COLO668 (cell line): ENCODE measurements around the gene RTP4.

ENCODE experiments used
- DNase-seq: peaks from one replicate; lab custom pipeline; 2025; ENCODE audit not compliant: unreplicated experiment; lab: John Stamatoyannopoulos, UW

The RTP4 gene, protein sequence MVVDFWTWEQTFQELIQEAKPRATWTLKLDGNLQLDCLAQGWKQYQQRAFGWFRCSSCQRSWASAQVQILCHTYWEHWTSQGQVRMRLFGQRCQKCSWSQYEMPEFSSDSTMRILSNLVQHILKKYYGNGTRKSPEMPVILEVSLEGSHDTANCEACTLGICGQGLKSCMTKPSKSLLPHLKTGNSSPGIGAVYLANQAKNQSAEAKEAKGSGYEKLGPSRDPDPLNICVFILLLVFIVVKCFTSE

DNA sequence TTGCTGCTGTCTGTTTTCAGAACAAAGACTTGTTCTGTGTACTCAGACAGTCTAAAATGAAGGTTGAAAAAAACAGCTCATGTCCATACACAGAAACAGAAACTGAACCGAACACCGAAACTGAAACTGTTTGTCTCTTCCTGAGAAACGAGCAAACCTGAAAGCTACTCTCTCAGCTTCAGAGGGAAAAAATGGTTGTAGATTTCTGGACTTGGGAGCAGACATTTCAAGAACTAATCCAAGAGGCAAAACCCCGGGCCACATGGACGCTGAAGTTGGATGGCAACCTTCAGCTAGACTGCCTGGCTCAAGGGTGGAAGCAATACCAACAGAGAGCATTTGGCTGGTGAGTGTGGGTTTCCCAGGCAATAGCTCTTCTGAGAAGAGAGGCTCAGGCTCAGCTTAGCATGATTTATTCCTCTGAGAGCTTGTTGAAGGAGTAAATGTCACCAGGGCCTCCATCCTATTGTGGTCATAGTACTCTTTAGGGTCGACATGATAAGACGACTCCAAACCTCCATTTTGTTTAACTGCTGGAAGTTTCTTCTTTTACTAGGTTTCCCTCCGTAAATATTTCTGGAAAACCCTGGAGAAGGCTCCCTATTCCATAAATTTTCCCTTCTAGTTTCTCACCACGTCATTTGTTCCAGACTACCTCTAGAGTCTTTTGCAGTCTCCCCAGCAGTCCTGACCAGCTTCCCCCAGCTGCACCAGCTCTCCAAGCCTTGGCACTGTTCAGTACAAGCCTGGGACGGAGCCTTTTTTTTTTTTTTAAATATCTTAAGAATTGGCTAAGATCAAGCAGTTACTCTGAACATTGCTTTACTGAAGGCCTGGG is at the start of gene RTP4:
TSS of gene RTP4 (plus strand) at position 135 of the 838 bp plus-strand sequence. CDS start at position 192, 57 bp downstream.
- no peak for DNase-seq

DNA sequence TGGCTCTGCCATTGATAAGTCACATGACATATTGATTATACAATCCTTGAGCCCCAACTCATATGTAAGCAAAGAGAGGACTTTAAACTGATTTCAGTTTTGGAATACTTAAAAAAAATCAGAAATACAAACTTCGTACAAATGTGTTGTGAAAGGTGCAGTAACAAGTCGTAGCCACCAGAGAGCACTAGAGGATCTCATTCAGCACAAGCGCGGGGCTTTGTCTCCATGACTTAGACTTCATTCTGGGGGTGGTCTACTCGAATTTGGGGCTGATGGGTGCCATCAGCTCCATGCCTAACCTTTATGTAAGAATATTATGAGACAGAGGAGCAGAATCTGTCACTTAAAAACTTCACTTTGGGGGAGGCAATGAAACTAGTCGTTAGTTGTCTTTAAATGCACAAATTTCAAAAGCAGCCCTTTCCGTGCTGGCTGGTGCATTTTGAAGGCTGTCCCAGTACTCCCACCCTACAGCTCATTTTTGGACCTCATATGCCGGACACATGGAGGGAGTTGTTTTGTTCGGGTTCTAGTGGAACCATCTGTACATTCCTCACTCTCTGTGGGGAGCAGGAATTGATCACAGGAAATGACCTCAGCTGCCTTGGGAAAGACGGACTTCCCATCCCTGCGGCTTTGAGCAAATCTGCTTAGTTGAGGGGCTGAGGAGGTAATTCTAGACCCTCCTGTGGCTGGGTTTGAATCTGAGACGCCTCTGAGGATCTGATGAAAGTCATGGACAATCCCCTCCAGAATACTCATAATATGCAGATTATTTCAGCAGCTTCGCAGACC is 49.2 kb upstream of the RTP4 start:
- peak; percentile 13 for DNase-seq

DNA sequence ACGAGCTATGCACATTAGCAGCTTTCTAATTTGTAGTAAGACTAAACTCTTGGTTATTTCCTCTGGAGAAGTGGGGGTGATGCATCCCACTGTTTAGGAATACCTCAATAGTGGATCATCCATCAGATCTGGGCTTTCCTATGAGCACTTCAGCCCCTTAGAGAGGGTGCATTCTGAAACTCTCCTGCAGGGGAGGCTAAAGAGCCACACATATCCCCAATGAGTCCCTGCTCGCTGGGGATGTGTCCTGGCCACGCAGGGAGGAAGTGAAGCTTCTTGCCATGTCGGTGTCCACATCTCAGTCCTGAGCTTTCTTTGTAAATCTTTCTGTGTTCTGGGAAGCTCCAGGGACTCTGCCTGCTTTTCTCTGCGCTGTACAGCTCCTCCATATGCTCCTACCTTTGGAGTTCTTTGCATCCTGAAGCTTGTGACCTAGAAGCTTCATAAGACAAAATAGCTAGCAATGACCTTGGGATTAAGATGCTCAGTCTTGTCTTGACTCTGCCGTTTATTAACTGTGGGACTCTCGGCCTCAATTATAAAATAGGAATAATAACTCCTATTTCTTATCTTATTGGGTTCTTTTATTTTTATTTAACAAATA is 48.4 kb upstream of the RTP4 start:
- DNase-seq: peak; percentile 51

DNA sequence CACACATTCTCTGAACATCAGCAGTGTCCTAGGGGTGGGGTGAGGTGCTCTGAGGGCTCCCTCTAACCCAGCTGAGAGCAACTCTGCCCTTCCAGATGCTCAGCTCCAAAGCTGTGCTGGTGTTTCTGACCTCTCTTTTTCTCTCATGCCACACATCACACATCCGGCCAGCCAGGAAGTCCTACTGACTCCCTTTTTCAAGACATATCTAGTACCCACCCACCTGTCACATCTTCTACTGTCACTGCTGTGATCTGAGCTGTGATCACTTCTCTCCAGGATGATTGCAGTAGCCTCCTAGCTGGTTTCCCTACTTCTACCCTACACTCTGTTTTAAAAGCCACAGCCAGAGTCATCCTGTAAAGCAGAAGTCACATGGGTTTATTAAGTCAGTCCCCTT is 46.4 kb upstream of the RTP4 start:
- no peak for DNase-seq

DNA sequence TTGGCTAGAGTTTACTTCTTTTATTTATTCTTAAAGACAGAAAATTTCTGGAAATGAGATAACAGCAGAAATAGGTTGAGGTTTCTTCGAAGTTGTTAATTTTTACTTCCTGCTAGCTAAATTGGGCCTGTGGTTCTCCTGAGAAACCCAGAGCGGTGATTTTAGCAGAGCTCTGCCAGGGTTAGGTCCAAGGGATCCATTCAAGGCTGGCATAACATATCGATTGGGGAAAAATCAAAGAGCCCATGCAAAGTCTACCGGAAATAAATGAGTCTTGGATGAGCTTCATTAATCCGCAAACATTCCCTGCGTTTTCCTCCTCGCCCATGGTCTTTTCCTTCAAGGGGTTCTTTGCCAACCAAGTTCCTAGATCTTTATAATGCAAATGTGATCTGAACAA is 45.9 kb upstream of the RTP4 start:
- DNase-seq: no peak

DNA sequence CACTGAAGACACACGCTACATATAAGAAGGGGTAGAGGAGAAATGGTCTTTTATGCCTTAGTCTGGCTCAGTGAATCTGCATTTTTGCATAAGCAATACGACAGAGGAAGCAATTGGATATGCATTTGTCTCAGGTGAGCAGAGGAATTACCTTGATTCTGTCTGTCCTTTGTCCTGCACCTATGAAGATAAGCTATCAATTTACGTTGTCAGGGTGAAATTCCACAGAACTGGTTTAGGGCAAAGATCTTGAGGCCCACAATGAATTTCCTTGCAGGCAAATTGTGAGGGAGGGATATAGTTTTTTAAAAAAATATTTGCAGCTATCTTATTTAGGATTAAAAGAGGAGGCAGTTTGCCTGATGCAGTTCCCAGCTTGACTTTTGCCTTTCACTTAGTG is 45.1 kb upstream of the RTP4 start:
- DNase-seq: no peak

DNA sequence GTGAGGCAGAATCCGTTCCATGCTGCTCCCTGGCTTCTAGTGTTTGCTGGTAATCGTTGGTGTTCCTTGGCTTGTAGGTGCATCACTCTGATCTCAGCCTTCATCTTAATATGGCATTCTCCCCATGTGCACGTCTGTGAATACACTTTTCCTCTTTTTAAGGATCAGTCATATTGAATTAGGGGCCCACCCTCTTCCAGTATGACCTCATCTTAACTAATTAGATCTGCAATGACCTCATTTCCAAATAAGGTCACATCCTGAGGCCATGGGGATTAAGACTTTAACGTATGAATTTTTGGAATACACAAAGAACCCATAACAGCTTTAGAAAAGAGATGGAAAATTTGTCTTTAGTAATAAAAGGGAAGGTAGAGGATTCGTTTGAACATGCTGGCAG is 42.6 kb upstream of the RTP4 start:
- no peak for DNase-seq

DNA sequence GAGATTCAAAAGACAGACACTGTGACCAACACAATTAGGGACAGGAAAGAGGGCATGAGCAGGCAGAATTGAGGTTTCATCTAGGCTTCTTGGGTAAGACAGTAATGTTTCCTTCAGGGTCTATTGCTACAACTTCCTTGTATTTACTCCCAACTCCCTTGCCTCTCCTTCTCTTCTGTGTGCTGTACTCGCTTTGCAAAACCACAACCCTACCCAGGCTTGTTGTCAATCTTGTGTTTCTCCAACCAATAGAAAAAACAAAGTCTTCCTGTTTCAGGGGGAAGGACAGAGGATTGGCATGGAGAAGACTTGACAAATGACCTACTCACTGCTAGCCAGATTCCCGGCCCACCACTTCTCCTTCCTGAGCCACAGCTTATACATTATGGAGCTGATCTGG is 40.3 kb upstream of the RTP4 start:
- no peak for DNase-seq

DNA sequence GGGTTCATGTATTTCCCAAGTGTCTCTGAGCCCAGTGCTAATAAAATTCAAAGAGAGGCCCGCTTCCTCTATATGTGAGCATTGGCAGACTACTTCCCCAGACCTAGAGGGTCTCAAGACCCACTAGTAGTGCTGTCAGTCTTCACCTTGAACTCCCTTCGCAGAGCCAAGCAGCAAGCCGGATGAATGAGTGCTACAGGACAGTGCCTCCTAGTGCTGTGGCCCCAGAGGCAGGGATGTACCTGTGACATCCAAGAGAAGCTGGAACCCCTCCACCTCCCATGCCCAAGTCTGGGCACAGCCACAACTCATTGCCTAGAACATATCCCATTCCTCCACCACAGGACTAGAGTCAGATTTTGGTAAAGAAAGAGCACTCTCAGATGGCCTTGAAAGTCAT is 39.5 kb upstream of the RTP4 start:
- DNase-seq: no peak

DNA sequence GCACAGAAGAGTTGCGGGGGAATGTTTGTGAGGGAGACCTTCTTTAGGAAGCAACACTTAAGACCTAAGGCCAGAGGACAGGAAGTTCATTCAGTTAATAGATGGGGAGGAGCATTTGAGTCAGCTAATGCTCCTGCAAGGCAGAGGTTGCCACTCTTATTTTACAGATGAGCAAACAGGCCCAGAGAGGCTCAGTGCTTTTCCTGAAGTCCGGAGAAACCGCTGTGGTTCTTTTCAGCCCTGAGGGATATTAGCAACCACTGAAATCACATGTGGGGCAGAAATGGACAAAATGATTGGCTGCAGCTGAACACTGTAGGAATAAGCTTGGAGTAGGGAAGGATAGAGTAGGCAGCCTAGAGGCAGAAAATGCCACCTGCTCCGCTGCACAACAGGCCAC is 33.3 kb upstream of the RTP4 start:
- no peak for DNase-seq

DNA sequence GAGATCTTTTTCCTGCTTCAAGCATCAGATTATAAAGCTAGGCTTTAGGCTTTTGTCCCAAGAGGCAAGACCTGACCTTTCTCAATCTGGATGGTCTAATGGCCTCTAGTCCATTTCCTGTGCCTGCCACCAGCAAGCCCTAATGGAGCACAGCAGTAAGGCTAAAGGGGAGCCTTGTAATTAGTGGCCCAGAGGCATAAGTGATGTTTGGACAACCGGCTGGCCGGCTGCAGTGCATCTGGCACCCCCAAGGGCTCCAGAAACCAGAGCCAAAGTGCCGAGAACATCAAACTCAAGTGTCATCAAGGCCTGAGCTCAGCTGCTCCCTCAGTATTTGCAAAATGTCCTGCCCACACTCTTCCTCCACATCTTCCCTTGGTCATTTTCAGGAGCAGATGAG is 31.9 kb upstream of the RTP4 start:
- no peak for DNase-seq

DNA sequence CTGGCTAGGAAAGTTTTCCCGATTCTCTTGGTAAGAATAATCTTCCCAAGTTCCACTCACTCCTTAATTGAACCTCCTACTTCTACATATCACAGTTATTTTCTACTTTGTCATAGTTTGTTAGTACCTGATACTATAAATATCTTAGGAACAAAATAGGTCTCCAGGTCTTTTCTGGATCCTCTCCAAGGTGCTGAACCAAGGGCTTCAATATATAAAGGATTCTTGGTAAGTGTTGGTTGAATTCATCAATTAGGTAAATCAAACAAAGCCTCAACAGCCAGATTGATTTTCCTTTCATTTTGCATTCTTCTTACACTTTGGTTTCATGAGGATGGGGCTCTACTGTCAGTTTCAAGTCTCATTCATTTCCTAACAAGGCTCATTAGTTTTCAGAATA is 27.6 kb upstream of the RTP4 start:
- no peak for DNase-seq

DNA sequence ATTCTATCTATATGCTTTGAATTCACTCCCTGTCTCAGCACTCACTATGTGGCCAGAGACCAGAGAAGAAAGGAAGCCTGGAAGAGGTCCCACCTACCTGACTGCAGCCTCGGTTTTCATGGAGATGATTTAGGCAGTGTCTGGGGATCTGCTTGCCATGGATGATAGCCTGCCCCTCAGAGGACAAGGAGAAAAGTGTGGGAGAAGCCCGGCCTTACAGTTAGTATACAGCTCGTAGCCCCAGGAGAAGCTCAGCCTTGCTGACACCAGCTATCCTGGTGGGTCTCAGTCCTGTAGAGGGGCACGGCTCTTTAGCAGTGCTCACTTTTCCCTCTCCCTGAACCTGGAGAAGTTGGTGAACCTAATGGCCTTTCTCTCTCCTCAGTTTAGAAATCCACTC is 25.9 kb upstream of the RTP4 start:
- DNase-seq: no peak

DNA sequence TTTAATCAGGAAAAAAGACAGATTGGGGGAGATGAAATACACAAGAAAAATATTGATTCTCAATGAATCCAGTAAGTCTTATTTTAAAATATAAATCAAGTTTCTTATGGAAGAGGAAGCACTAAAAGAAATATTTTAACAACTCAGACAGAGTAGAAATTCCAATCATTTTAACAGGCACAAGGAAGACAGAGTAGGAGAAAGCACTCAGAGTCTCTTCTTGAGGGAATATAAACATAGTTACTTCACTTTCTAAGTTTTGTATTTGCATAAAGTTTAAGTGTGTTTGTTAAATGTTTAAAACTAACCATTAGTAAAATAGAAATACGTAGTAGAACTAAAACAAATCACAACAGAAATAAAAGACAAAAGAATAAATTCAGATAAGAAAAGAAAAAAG is 24.5 kb upstream of the RTP4 start:
- DNase-seq: no peak

DNA sequence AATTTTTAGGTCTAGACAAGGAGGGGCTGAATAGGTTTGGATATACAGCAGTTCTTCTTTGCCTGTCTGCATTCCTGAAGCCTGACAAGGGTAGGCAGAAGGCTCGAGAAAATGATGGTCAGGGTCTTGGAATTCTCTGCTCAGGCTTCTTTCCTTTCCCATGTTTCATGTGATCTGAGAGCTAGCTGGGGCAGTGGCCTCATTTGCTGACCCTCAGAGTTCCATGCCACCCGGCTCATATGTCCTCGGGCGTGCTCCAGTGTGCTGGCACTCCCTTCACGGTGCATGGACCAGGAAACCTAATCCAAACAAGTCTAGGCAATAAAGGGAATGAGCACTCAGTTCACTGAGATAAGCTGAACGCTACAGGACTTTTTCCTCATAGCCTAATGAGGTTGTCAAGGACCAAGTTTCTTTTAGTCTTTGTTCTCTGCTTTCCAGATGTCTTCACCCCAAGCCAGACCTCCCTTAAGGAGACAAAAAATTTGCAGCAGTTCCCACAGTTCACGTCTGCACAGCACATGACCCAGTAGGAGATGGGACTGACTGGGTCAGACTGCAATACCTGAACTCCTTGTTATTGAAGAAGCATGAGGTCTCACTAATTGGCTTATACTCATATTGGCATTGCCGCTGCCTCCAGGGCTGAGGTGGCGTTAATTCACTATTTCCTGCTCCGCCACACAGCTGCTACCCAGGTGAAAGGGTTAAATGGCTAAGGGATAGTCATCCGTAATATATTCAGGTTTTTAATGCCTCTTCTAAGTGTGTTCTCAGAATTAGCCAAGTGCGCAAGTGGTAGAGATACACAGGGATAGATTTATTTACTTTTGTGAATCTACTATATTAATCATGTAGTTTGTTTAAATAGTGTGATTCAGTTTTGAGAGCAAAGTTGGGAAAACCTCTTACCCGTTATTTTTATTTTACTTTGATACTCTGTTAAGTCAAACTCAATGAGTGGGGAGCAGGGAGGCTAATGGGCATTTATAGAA is 15.3 kb upstream of the RTP4 start:
- DNase-seq: no peak

DNA sequence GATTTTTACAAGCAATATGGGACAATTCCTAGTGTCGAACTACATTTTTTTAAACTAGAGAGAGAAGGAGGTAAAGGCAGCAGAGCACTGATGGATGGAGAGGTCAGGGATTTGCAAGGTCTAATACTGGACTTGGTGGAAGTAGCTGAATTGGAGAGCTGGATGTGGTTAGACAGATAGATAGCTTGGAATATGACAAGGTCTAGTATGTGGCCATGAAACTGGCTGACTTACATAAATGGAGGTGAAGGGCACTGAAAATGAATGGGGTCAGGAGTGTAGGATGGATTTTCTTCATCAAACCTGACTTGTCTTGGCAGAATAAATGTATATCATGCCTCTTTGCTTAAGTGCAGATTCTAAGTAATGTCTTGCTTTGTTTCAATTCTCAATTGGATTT is 10.1 kb upstream of the RTP4 start:
- no peak for DNase-seq

DNA sequence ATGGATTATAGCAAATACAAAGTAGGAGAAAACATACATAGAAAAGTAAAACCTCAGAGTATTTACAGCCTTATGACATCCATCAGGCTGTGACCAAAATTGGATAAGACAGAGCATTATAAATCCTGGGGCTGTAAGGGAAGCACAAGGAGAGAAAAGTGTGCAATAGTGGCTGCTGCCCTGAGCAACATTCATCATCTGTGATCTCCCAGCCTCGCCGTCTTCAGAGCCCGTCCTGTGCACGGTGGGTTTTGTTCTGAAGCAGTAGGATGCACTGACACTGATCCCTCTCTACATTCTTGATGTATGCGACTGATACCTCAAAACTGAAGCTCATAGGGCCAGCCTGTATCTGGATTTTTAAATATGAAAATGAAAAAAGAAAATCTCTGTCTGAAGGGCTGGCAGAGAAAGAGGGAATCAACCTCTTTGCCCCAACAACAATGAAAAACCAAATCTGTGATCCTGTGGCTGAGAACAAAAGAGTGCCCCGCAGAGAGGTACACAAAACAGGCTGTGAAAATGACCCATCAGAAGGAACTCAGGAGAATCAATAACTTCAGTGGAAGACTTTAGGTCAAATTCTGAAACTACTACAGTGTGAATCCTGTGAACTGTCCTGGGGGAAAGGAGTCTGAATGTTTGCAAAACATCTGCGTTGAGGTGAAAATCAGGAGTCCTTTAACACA is 8.2 kb upstream of the RTP4 start:
- DNase-seq: no peak

DNA sequence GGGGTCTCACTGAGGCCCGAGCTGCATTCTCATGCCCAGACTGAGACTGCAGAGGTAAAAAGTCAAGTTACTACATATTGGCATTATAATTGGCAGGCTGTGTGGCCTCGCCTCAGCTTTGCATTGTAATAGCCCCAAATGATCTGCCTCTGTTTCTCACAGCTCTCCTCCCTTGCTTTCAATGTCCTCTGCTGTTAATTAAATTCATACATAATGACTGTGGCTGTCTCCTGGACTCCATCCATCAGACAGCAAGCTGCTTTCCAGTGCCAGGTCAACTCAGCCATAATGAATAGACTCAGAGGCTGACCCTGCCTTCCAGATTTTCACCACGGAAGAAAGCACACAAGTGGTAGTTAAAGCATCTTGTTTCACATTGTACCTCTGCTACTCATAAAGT is 7.6 kb upstream of the RTP4 start:
- no peak for DNase-seq

DNA sequence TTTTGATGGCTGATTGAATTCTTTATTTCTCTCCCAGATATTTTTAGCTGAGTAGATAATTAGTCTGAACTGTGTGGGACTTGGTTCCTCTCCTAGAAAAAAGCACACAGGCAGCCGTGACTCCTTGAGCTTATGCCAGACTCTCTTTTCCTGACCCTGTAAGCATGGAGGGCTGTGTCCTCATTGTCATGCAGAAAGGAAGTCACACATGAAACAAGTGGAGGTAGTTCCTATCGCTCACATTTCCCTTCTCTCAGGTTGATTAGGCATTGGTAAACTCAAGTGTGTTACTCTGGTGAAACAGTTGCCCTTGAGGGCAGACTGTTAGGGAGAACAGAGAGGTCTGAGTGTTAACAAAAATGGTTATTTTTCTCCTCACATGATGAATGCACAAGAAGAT is 6.3 kb upstream of the RTP4 start:
- no peak for DNase-seq
